GM18907 (cell line): ENCODE results near the gene CAMTA1.

Experiments
- ATAC-seq: cut with Tn5 transposase; IDR thresholded peaks from one replicate; pipeline ENCODE4 v1.9.1; 2021; ENCODE audit warnings: mild to moderate bottlenecking, moderate library complexity; ENCODE audit not compliant: unreplicated experiment

CAMTA1 gene

GRCh38 chr1:7263021-7263960 is 478.0 kb downstream of the CAMTA1 start:
- ATAC-seq = no peak

GRCh38 chr1:7264101-7264500 is 478.8 kb downstream of the CAMTA1 start:
- ATAC-seq = no peak

DNA sequence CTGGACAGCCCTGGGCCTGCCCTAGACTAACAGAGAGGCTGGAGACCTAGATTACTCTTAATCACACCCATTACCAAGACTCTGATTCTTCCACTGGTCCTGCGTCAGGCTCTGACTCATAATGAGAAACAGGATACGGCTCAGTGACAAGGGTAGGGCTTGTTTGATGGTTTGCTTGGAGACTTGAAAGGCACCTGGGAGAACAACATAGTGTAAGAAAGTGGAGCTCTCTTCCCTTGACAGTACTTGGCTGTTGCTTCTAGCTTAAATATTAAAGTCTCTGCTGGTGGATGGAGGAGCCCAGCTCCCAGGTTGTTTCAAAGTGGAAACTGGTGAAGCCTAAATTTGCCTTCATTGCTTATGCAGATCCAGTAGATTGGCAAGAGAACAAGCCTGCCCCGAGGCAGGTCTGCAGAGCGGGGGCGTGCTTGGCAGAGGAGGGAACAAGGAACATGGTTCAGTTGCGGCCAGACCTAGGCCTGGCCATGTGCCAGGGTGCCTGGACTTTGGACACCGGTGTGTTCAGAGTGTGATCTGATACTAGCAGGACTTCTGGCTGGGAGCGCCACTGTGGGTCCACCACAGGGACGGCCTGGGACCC is 480.6 kb downstream of the CAMTA1 start:
- ATAC-seq = no peak

DNA sequence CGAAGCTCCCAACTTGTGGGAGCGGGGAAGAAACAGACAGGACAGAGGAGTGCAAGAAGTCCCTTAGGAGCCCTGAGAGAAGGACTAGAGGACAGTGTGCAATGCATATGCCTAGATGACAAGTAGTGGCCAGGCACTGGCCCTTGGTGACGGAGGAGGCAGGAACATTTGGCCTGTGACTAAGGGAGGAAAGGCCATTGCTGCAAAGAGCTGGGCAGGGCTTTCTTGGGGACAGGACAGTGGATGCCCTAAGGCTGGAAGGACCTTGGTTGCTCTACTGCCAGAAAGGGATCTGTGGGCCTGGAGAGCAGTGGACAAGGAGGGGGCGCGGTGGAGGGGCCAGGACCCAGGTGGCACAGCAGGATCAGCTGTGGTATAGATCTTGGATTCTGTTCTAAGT is 481.3 kb downstream of the CAMTA1 start:
- no peak for ATAC-seq

GRCh38 chr1:7267493-7267892 is 482.2 kb downstream of the CAMTA1 start:
- ATAC-seq = no peak

GRCh38 chr1:7268983-7269382 is 483.7 kb downstream of the CAMTA1 start:
- no peak for ATAC-seq

GRCh38 chr1:7269525-7269924 is 484.3 kb downstream of the CAMTA1 start:
- no peak for ATAC-seq

DNA sequence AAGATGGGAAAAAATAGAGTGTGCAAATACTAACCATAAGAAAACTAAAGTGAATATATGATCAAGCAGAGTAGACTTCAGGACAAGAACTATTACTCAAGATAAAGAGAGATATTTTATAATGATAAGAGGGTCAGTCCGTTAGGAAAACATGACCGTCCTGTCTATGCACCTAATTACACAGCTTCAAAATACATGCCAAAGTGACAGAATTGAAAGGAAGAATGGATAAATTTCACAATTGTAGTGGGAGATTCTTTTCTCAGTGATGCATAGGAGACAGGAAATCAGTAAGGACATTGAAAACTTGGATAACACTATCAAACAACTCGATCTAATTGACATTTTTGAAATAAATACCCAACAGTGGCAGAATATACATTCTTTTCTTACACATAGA is 489.0 kb downstream of the CAMTA1 start:
- no peak for ATAC-seq

- ATAC-seq = no peak
Observed at GRCh38 chr1:7278045-7278444, 492.8 kb downstream of the CAMTA1 start.

- ATAC-seq = no peak
Observed at GRCh38 chr1:7278827-7279765, 493.8 kb downstream of the CAMTA1 start.

DNA sequence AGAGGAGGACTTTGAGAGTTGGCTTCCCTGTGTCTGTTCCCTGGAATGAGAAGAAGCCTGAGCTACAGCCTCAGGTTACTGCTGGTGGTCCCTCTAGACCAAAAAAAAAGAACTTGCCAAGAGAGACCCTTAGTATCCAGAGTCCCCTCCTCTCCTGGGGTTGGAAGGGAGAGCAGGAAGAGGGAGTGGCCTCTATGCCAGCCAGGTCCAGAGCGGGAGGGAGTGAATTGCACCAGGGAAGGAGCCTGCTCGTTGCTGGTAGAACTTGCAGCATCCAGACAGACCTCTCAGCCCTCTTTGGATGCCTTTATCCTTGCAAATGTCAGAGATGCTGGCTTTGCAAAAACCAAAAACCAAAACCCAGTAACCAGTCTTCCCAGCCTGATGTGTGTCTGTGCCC is 494.5 kb downstream of the CAMTA1 start:
- no peak for ATAC-seq

DNA sequence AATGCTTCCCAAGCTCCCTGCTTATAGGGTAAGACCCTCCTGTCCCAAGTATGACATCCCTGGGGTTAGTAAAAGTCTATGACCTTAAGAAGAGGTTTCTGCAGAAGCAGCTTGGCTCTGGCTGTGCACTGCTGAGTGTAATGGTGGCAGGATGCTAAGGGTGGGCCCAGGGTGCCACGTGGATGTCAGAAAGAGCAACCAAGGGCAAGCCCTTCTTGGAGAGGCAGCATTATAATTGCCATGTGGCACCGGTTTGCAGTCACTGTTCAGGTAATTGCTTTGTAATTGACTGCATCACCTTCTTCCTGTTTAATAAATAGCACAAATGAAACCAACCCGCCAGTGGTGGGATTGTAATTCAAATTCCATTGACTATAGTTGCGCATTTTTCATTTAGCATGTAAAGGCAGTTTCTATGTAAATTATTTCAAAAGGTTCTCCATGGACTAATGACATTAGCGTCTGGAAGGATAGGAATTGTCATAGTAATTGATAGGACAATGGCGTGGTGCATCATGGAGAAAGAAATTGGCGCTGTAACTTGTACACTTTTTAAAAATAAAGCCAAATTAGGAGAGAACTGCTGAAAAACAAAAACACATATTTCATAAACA is 495.2 kb downstream of the CAMTA1 start:
- no peak for ATAC-seq

DNA sequence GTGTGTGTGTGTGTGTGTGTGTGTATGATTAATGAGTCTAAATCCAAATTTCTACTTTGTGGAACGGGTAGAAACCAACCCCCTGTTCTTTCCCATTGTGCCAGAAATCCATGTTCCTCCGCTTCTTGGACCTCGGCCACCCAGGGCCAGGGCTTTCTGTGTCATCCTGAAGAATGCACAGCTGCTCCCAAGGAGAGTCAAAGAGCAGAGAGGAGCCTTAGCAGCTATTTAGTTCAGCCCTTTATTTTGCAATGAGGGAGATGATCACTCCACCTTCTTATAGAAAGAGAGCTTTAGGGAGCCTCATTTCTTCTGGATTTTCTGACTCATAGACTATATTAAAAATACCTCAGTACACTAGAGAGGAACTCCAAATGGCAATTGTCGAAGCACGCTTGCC is 496.6 kb downstream of the CAMTA1 start:
- no peak for ATAC-seq

GRCh38 chr1:7284839-7285435 is 499.7 kb downstream of the CAMTA1 start:
- ATAC-seq = no peak

DNA sequence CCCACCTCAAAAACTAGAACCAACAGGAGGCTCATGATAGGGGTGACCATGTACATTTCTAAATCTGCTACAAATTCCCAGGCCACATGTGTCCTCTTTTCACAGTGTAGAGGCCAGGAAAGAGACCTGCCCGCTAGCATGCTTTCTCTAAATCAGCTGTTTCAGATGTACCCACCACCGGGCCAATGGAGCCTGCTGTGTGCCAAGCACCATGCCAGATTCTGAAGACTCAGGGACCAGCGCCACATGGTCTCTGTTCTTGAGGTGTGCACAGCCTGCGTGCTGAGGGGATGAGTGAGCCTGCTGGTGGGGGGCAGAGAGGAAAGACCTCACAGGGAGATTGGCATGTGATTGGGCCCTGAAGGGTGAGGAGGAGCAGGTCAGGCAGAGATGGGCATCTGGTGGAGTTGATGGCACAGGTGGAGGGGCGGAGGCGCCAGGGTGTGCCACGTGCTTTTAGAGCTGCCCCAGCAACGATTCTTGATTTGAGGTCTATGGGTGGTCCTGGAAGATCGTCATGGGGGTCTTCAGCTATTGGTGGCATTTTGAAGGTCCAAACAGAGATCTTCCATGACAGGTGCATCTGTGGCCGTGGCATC is 500.7 kb downstream of the CAMTA1 start:
- ATAC-seq = no peak

DNA sequence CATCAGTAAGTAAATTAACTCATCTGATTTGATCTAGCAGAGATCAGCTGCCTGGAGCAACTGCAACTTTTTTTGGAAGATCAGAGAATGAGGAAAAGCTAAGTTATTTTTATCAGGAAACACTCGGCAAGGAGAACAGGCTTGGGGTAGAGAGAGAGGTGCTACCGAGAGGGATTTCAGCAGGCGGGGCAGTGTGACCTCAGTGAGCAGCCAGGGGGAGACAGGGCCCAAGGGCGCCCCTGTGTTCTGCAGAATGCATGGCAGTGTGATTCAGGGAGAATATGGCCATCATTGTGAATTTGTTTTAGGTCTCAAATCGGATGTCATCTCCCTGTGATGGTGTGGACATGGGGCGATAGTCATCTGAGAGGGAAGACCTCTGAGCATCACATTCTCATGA is 501.8 kb downstream of the CAMTA1 start:
- no peak for ATAC-seq

GRCh38 chr1:7288992-7289391 is 503.7 kb downstream of the CAMTA1 start:
- ATAC-seq = no peak

DNA sequence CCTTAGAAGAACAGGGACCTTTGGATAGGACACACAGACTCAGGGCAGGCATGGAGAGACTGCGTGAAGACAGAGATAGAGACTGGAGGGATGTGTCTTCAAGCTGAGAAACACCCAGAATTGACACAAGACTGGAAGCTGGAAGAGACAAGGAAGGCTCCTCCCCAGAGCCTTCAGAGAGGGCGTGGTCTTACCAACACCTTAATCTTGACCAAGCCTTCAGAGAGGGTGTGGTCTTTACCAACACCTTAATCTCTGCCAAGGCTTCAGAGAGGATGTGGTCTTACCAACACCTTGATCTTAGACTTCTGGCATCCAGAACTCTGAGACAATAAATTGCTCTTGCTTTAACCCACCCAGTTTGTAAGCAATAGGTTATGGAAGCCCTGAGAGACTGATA is 504.4 kb downstream of the CAMTA1 start:
- ATAC-seq = no peak

- ATAC-seq = no peak
Observed at GRCh38 chr1:7290971-7291970, 506.0 kb downstream of the CAMTA1 start.
